Fibroblast of pulmonary artery (primary cell): Measurements from ENCODE around the gene RPS6KC1.
"Not testable (repeated sequence)": the region's sequence is repeated elsewhere in the genome, so short reads cannot be mapped to it uniquely, and the experiment has no call there.

Experiments used
- DNase-seq: peaks from one replicate; pipeline ENCODE4 v3.0.0-alpha.2; 2010; ENCODE audit warnings: low read depth
- H3K4me3 ChIP-seq: replicated peaks from 2 replicates; pipeline ENCODE4 v1.5.1; 2011; ENCODE audit warnings: low read depth, mild to moderate bottlenecking, control low read depth, low read length, moderate library complexity
- TF ChIP-seq, protein P1 (sequence below): IDR thresholded peaks from 2 replicates; pipeline ENCODE4 v1.5.1; 2011; ENCODE audit warnings: mild to moderate bottlenecking, control low read depth, low read length, inconsistent platforms; ENCODE audit errors: missing control alignments

The RPS6KC1 gene

DNA sequence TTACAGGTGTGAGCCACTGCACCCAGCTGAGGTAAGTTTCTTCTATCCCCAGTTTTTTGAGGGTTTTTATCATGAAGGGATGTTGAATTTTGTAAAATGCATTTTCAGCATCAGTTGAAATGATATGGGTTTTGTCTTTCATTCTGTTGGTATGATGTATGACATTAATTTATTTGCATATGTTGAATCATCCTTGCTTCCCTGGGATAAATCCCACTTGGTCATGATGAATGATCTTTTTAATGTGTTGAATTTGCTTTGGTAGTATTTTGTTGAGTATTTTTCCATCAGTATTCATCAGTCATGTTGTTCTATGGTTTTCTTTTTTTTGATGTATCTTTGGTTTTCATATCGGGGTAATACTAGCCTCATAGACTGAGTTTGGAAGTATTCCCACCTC lies 141.0 kb downstream of the RPS6KC1 start:
- no peak overlapping the region for H3K4me3 ChIP-seq
- TF ChIP-seq, protein P1, sequence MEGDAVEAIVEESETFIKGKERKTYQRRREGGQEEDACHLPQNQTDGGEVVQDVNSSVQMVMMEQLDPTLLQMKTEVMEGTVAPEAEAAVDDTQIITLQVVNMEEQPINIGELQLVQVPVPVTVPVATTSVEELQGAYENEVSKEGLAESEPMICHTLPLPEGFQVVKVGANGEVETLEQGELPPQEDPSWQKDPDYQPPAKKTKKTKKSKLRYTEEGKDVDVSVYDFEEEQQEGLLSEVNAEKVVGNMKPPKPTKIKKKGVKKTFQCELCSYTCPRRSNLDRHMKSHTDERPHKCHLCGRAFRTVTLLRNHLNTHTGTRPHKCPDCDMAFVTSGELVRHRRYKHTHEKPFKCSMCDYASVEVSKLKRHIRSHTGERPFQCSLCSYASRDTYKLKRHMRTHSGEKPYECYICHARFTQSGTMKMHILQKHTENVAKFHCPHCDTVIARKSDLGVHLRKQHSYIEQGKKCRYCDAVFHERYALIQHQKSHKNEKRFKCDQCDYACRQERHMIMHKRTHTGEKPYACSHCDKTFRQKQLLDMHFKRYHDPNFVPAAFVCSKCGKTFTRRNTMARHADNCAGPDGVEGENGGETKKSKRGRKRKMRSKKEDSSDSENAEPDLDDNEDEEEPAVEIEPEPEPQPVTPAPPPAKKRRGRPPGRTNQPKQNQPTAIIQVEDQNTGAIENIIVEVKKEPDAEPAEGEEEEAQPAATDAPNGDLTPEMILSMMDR = no peak
- DNase-seq = no peak

DNA sequence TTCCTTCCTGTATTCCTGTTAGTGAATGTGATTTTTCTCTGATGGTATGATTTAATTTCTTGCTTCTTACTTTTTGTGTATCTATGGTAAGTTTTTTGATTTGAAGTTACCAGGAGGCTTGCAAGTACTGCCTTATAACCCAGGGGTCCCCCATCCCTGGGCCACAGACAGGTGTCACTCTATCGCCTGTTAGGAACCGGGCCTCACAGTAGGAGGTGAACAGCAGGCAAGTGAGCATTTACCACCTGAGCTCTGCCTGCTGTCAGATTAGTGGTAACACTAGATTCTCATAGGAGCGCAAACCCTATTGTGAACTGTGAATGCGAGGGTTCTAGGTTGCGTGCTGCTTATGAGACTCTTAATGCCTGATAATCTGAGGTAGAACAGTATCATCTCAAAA lies 143.3 kb downstream of the RPS6KC1 start:
- no peak for DNase-seq
- no peak overlapping the region for H3K4me3 ChIP-seq
- TF ChIP-seq, protein P1 = no peak

DNA sequence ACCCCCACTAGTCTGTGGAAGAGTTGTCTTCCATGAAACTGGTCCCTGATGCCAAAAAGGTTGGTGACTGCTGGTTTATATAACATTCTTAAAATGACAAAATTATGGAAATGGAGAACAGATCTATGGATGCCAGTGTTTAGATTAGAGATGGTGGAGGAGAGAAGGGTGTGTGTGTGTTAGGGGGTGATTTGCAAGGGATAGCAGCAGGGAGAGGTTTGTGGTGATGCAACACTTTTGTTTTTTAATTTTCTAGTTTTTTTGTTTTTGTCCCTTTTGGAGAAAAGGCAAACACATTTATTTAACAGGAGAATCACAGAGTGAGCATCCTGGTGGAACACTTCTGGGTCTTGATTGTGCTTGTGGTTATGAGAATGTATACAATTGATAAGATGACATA lies 143.8 kb downstream of the RPS6KC1 start:
- no peak overlapping the region for H3K4me3 ChIP-seq
- no peak for DNase-seq
- TF ChIP-seq, protein P1 = no peak

DNA sequence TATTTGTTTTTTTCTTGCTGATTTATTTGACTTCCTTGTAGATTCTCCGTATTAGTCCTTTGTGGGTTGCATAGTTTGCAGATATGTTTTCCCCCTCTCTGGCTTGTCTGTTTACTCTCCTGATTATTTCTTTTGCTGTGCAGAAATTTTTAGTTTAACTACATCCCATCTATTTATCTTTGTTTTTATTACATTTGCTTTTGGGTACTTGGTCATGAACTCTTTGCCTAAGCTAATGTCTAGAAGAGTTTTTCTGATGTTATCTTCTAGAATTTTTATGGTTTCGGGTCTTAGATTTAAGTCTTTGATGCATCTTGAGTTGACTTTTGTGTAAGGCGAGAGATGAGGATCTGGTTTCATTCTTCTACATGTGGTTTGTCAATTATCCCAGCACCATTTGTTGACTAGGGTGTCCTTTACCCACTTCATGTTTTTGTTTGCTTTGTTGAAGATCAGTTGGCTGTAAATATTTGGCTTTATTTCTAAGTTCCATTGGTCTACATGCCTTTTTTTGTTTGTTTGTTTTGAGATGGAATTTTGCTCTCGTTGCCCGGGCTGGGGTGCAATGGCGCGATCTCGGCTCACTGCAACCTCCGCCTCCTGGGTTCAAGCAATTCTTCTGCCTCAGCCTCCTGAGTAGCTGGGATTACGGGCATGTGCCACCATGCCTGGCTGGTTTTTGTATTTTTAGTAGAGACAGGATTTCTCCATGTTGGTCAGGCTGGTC lies 145.4 kb downstream of the RPS6KC1 start:
- DNase-seq = not testable (repeated sequence)

DNA sequence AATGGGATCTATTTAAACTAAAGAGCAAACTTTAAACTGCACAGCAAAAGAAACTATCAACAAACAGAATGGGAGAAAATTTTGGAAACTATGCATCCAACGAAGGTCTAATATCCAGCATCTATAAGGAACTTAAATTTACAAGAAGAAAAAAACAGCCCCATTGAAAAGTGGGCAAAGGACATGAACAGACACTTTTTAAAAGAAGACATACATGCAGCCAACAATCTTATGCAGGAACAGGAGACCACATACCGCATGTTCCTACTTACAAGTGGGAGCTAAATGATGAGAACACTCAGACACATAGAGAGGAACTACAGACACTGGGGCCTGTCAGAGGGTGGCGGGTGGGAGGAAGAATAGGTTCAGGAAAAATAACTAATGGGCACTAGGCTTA lies 149.6 kb downstream of the RPS6KC1 start:
- TF ChIP-seq, protein P1 = no peak
- H3K4me3 ChIP-seq = no peak overlapping the region
- no peak for DNase-seq

More for the DNA sequence above, 145.4 kb downstream of the RPS6KC1 start:
- H3K4me3 ChIP-seq = not testable (repeated sequence)

DNA sequence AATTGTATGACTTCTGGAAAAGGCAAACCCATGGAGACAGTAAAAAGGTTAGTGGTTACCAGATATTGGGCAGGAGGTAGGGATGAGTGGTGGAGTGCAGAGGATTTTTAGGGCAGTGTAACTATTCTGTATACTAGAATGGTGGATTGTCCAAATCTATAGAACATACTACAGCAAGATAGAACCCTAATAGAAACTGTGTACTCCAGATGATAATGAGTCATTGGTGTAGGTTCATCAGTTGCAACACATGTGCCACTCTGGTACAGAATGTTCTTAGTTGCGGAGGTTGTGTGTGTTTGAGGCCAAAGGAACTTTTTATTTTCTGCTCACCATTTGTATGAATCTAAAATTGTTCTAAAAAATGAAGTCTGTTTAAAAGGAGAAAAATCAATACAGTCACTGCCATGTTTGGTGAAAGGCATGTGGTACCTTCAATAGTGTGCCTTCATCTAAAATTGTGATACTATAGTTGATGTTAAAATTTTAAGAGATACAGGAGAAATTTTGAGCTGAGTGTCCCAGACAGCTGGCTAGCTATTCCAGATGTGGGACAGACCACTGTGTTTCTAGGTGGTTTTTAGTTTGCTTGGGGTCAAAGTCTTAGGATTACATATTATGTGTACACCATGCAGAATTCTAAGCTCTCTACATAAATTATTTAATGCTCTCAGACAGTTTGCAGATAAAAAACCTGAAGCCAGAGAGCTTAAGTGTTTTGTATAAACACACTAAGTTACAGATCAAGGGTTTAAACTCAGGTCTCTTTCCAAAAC lies 150.5 kb downstream of the RPS6KC1 start:
- no peak overlapping the region for H3K4me3 ChIP-seq
- DNase-seq = peak; percentile 78
- TF ChIP-seq, protein P1 = no peak

DNA sequence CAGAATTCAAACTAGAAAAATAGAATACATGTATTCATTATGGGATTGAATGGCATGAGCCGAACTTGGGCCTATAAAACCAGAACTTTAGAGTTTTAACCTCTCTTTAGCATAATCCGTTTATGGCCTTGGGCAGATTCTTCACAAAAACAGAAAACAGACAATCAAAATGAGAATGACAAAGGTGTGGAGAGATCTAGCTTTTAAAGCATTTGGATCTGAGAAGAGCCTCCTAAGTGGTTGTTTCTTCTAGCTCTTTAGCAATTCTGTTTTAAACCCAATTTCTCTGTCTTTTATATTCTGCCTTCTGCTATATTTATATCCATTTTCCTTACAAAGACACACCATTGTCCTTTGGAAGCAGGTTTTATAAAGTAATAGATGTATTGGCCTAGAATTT lies 160.2 kb downstream of the RPS6KC1 start:
- TF ChIP-seq, protein P1 = no peak

DNA sequence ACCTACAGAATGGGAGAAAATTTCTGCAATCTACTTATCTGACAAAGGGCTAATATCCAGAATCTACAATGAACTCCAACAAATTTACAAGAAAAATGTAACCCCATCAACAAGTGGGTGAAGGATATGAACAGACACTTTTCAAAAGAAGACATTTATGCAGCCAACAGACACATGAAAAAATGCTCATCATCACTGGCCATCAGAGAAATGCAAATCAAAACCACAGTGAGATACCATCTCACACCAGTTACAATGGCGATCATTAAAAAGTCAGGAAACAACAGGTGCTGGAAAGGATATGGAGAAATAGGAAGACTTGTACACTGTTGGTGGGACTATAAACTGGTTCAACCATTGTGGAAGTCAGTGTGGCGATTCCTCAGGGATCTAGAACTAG lies 168.0 kb downstream of the RPS6KC1 start:
- not testable (repeated sequence) for H3K4me3 ChIP-seq, DNase-seq

More for the DNA sequence above, 160.2 kb downstream of the RPS6KC1 start:
- H3K4me3 ChIP-seq = no peak overlapping the region
- DNase-seq = no peak
